NCI-H128 (cell line): ENCODE results near the gene LONP1.

Experiments
- DNase-seq: peaks from one replicate; lab custom pipeline; 2025; ENCODE audit not compliant: unreplicated experiment; lab: John Stamatoyannopoulos, UW

LONP1 gene

GRCh38 chr19:5655412-5655811 is 64.5 kb downstream of the LONP1 start:
- DNase-seq: no peak

DNA sequence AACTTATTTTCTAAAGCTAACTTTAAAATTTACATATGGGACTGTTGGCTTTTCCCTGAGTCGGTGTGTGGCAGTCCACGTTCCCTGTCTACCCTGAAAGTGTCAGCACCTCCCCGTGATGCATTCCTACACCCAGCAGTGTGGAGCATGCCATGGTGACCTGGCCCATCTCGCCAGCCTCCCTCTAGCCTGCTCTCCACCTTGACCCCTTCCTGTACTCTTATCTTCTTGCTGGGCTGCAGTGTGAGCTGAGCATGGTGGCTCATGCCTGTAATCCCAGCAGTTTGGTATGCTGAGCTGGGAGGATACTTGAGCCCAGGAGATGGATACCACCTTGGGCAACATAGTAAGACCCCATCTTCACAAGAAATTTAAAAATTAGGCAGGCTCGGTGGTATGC is 65.0 kb downstream of the LONP1 start:
- no peak for DNase-seq

- DNase-seq: no peak
Measured at GRCh38 chr19:5652261-5652660, 67.7 kb downstream of the LONP1 start.

DNA sequence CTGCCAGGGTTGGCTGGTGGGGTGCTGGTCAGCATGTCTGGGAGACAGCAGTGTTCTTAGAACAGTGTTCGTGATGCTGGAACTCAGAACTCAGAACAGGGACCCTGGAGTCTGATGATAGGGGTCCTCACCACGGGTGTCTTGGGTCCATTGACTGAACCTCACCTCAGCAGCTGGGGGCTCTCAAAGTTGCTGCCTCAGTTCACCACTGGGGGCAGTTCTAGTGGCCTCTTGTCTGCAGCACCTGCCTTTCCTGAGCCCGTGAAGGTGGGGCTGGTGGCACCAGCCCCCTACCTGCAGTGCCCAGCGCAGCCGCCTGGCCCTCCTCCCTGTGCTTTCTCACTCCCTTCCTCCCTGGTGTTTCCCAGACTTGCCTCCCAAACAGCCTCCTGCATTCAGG is 68.6 kb downstream of the LONP1 start:
- no peak for DNase-seq

- no peak for DNase-seq
Measured at GRCh38 chr19:5648464-5648863, 71.5 kb downstream of the LONP1 start.

- DNase-seq: no peak
Measured at GRCh38 chr19:5646703-5647102, 73.2 kb downstream of the LONP1 start.

DNA sequence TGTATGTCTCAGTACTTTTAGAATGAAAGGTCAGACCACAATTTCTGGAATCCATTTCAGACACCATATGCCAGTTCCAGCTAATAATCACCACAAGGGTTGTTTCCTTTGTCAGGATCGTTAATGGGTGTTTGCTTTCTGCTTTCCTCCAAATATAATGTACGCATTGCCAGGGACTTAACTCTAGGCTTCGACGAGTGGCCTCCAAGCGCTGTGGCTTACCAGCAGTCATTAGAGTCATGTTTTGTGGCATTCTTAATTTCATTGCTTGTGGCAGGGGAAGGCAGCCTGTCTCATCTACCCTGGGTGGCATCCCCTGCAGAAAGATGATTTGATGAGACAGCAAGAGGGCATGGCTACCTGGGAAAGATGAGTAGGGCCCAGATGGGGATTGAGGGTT is 74.5 kb downstream of the LONP1 start:
- peak; percentile 34 for DNase-seq

DNA sequence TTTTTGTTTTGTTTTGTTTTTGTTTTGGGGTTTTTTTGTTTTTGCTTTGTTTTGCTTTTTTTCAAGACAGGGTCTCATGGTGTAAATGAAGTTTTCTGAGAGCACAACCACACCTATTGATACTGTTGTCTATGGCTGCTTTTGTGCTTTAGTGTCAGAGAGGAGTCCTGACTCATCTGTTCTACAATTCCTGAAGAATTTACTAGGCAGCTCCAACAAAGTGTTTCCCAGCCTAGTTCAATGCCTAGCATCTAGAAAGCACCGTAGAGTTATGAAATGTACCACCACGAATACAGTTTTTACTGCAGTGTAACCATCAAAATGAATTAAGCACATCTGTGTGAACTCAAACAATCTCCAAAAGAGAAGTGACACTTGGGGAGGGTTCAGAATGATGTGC is 75.9 kb downstream of the LONP1 start:
- DNase-seq: no peak

DNA sequence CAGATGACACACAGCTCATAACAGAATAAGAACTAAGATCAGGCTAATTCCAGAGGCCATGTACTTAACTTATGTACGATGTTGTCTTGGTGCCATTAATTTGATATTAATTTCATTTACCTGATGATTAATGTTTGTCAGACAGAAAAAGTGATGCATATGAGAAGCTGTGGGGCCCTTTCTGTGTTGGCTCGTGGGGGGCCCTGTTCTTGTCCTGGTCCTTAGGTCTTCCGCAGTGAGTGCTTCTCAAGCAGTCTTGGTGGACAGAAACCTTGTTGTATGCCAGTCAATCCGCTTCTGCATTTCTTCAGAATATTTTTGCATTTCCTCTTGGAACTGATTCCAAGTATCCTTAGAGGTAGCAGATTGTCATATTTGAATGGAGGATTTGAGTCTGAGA is 76.9 kb downstream of the LONP1 start:
- DNase-seq: no peak

DNA sequence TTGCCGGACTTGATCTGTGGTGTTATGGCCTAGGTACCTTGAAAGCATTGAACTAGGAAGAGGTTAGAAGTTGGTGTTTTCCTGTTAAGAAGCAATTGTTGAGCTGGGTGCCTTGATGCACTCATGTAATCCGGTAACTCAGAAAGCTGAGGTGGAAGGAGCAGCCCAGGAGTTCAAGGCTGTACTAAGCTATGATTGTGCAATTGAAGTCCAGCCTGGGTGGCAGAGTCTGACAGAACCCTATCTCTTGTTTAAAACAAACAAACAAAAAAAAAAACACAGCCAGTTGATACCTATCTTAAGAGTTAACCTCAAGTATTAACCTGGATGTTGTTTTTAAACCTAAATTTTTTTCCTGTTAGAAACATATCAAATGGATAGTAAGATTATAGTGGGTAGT is 77.7 kb downstream of the LONP1 start:
- DNase-seq: no peak
